Hepatocyte (in vitro differentiated cells): ENCODE data around the gene KLC3. TPM values are rescaled to one million over a fixed set of nuclear protein-coding genes. Genes with fewer than 3 reads are reported as not detected.
"Not testable (repeated sequence)": the region's sequence is repeated elsewhere in the genome, so short reads cannot be mapped to it uniquely, and the experiment has no call there.

ENCODE experiments used
- DNase-seq: peaks from one replicate; pipeline ENCODE4 v3.0.0-alpha.2; 2016; ENCODE audit warnings: low spot score
- H2AFZ ChIP-seq: fragments of 200-600 bp; sonication (generic); 2 replicates; pipeline ENCODE4 v1.6.0; 2016; ENCODE audit warnings: antibody characterized with exemption, mild to moderate bottlenecking
- H3K27ac ChIP-seq: fragments of 200-600 bp; sonication (generic); 2 replicates; pipeline ENCODE4 v1.5.1; 2016; ENCODE audit warnings: mild to moderate bottlenecking
- H3K27me3 ChIP-seq: fragments of 200-600 bp; sonication (generic); 2 replicates; pipeline ENCODE4 v1.6.1; 2016
- H3K36me3 ChIP-seq: fragments of 200-600 bp; sonication (generic); replicated peaks from 2 replicates; pipeline ENCODE4 v1.5.1; 2016; ENCODE audit warnings: low read depth; ENCODE audit not compliant: insufficient read depth
- H3K4me1 ChIP-seq: fragments of 200-600 bp; sonication (generic); 2 replicates; pipeline ENCODE4 v1.5.1; 2016; ENCODE audit warnings: mild to moderate bottlenecking, moderate library complexity; ENCODE audit not compliant: insufficient read depth
- H3K4me2 ChIP-seq: fragments of 200-600 bp; sonication (generic); 2 replicates; pipeline ENCODE4 v1.6.0; 2016
- H3K4me3 ChIP-seq: fragments of 200-600 bp; sonication (generic); 2 replicates; pipeline ENCODE4 v1.5.1; 2016; ENCODE audit warnings: mild to moderate bottlenecking
- H3K79me2 ChIP-seq: fragments of 200-600 bp; sonication (generic); 2 replicates; pipeline ENCODE4 v1.6.0; 2017; ENCODE audit warnings: mild to moderate bottlenecking
- H3K9me2 ChIP-seq: fragments of 200-600 bp; sonication (generic); replicated peaks from 2 replicates; pipeline ENCODE4 v1.6.0; 2017; ENCODE audit warnings: mild to moderate bottlenecking; ENCODE audit not compliant: insufficient read depth
- H3K9me3 ChIP-seq: fragments of 200-600 bp; sonication (generic); 2 replicates; pipeline ENCODE4 v1.5.1; 2016; ENCODE audit warnings: low read depth, mild to moderate bottlenecking
- H4K20me1 ChIP-seq: fragments of 200-600 bp; sonication (generic); 2 replicates; pipeline ENCODE4 v1.6.0; 2016; ENCODE audit warnings: mild to moderate bottlenecking; ENCODE audit not compliant: insufficient read depth, poor library complexity, severe bottlenecking
- CTCF ChIP-seq: fragments of 200-600 bp; sonication (generic); IDR thresholded peaks from 2 replicates; pipeline ENCODE4 v1.5.1; 2016; ENCODE audit warnings: antibody characterized with exemption, mild to moderate bottlenecking; ENCODE audit not compliant: poor library complexity
- EZH2 ChIP-seq: fragments of 200-600 bp; sonication (generic); IDR thresholded peaks from 2 replicates; pipeline ENCODE4 v1.6.1; 2016; ENCODE audit warnings: antibody characterized with exemption, mild to moderate bottlenecking, borderline replicate concordance
- EZH2phosphoT487 ChIP-seq: fragments of 200-600 bp; sonication (generic); IDR thresholded peaks from one replicate; pipeline ENCODE4 v1.6.1; 2018; ENCODE audit warnings: antibody characterized with exemption, mild to moderate bottlenecking, low read depth, moderate library complexity; ENCODE audit not compliant: unreplicated experiment, severe bottlenecking
- WGBS: methylation state at CpG from one replicate; pipeline ENCODE4 v1.1.6; 2016; ENCODE audit warnings: low lambda C conversion rate; ENCODE audit errors: missing lambda C conversion rate; 5-methylcytosine and 5-hydroxymethylcytosine counted together
- polyA plus RNA-seq: library from polyadenylated mRNA; unstranded; fragments of >200 nt; fragmentation: Nextera tagmentation; extraction: Ambion mirVana; gene quantifications from 2 replicates; pipeline ENCODE4 v1.2.1, GENCODE V29; 2016
- total RNA-seq: library from RNA; depleted of rRNA; stranded (reverse); fragments of >200 nt; gene quantifications from 2 replicates; pipeline ENCODE4 v1.2.3, GENCODE V29; 2014

Gene KLC3
- total and polyA plus RNA-seq, 2 experiments from 2014 or later, result 5.5 to 7.6 TPM

GRCh38 chr19:45311621-45312020, 28.9 kb upstream of the KLC3 start:
- no peaks in the 10 kb centered on the region for H3K36me3 ChIP-seq
- H3K79me2 ChIP-seq, result no peaks in the 10 kb centered on the region
- TF ChIP-seq EZH2, result no peak
- TF ChIP-seq EZH2phosphoT487, result no peak
- TF ChIP-seq CTCF, result no peak
- no peaks in the 10 kb centered on the region for H3K9me2 ChIP-seq
- no peak overlapping the region for H3K27ac ChIP-seq
- no peaks in the 10 kb centered on the region for H3K4me1 ChIP-seq
- DNase-seq, result no peak
- H4K20me1 ChIP-seq, result no peaks in the 10 kb centered on the region
- no peak overlapping the region for H3K4me2 ChIP-seq
- no peak overlapping the region for H3K4me3 ChIP-seq
- H3K27me3 ChIP-seq, result peaks cover 18% of the 10 kb centered on the region
- no peak overlapping the region for H2AFZ ChIP-seq
- no peaks in the 10 kb centered on the region for H3K9me3 ChIP-seq
- 70% methylated on average over 10 of the region's 18 CpGs for WGBS

GRCh38 chr19:45312285-45312684, 28.3 kb upstream of the KLC3 start:
- H3K4me3 ChIP-seq, H3K4me1 ChIP-seq: not testable (repeated sequence)

GRCh38 chr19:45314708-45315245, 25.8 kb upstream of the KLC3 start:
- no peak overlapping the region for H3K27ac ChIP-seq
- H3K27me3 ChIP-seq, result peaks cover 18% of the 10 kb centered on the region
- H3K36me3 ChIP-seq, result no peaks in the 10 kb centered on the region
- TF ChIP-seq CTCF (no peak), EZH2 (no peak), EZH2phosphoT487 (no peak)
- no peak overlapping the region for H2AFZ ChIP-seq
- no peaks in the 10 kb centered on the region for H3K79me2 ChIP-seq
- H4K20me1 ChIP-seq, result no peaks in the 10 kb centered on the region
- DNase-seq, result no peak
- WGBS, result 82% methylated on average over 8 of the region's 8 CpGs
- no peaks in the 10 kb centered on the region for H3K9me2 ChIP-seq
- no peaks in the 10 kb centered on the region for H3K4me1 ChIP-seq
- H3K4me3 ChIP-seq, result no peak overlapping the region
- H3K9me3 ChIP-seq, result no peaks in the 10 kb centered on the region
- no peak overlapping the region for H3K4me2 ChIP-seq

More at GRCh38 chr19:45312285-45312684, 28.3 kb upstream of the KLC3 start:
- not testable (repeated sequence) for H3K27ac ChIP-seq, H3K36me3 ChIP-seq, H3K9me3 ChIP-seq, H3K79me2 ChIP-seq, H4K20me1 ChIP-seq, H3K4me2 ChIP-seq, H3K9me2 ChIP-seq, H2AFZ ChIP-seq, DNase-seq
- 95% methylated on average over 14 of the region's 14 CpGs for WGBS
- peaks cover 18% of the 10 kb centered on the region for H3K27me3 ChIP-seq

GRCh38 chr19:45315304-45315703, 25.2 kb upstream of the KLC3 start:
- no peaks in the 10 kb centered on the region for H3K79me2 ChIP-seq
- DNase-seq, result no peak
- H3K4me2 ChIP-seq, result no peak overlapping the region
- H3K27ac ChIP-seq, result no peak overlapping the region
- no peak overlapping the region for H2AFZ ChIP-seq
- no peaks in the 10 kb centered on the region for H3K36me3 ChIP-seq
- 72% methylated on average over 21 of the region's 21 CpGs for WGBS
- no peaks in the 10 kb centered on the region for H3K4me1 ChIP-seq
- H4K20me1 ChIP-seq, result no peaks in the 10 kb centered on the region
- H3K9me2 ChIP-seq, result no peaks in the 10 kb centered on the region
- H3K27me3 ChIP-seq, result peaks cover 18% of the 10 kb centered on the region
- no peaks in the 10 kb centered on the region for H3K9me3 ChIP-seq
- H3K4me3 ChIP-seq, result no peak overlapping the region
- TF ChIP-seq EZH2 (no peak), EZH2phosphoT487 (no peak), CTCF (no peak)
